ENCODE results near the gene PPEF2. TPM values are rescaled to one million over a fixed set of nuclear protein-coding genes. Genes with fewer than 3 reads are reported as not detected.

The PPEF2 gene
- total RNA-seq, 4 donors from 2014 or later: not detected

DNA sequence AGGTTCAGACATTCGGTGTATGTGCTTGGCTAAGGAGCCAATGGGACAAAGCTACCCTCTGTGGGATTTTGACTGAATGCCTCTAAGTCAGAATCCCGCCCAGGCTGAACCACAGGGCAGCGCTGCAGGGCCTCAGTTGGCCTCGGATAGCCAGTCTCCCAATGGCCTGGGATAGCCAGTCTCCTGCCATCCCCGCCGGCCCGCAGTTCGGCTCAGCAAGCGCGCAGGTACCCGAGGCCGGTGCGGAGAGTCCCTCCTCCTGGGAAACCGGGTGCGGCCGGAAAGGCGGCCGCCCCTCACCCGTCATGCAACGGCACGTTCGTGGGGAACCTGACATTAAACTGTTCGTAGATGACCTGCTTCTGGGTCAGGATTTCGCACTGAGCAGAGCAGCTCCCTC, 16.1 kb downstream of the PPEF2 start:
- Histone ChIP-seq H3K36me3 (no peaks in the 10 kb centered on the region), H3K27me3 (no peaks in the 10 kb centered on the region), H3K4me1 (no peaks in the 10 kb centered on the region), H3K9me3 (no peaks in the 10 kb centered on the region), H3K4me3 (replicated peaks in 1 of 3) (no peak overlapping the region), H3K27ac (no peak overlapping the region)
- WGBS, 2 donors: 55 to 84% methylated on average over 24 of the region's 24 CpGs
- TF ChIP-seq POLR2A (IDR thresholded peaks at IDR 0.05): no peak
- TF ChIP-seq, protein P1, sequence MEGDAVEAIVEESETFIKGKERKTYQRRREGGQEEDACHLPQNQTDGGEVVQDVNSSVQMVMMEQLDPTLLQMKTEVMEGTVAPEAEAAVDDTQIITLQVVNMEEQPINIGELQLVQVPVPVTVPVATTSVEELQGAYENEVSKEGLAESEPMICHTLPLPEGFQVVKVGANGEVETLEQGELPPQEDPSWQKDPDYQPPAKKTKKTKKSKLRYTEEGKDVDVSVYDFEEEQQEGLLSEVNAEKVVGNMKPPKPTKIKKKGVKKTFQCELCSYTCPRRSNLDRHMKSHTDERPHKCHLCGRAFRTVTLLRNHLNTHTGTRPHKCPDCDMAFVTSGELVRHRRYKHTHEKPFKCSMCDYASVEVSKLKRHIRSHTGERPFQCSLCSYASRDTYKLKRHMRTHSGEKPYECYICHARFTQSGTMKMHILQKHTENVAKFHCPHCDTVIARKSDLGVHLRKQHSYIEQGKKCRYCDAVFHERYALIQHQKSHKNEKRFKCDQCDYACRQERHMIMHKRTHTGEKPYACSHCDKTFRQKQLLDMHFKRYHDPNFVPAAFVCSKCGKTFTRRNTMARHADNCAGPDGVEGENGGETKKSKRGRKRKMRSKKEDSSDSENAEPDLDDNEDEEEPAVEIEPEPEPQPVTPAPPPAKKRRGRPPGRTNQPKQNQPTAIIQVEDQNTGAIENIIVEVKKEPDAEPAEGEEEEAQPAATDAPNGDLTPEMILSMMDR (IDR thresholded peaks at IDR 0.05): no peak
- no peak for DNase-seq
- intact Hi-C loops (cut with DNase I): no loop called here

DNA sequence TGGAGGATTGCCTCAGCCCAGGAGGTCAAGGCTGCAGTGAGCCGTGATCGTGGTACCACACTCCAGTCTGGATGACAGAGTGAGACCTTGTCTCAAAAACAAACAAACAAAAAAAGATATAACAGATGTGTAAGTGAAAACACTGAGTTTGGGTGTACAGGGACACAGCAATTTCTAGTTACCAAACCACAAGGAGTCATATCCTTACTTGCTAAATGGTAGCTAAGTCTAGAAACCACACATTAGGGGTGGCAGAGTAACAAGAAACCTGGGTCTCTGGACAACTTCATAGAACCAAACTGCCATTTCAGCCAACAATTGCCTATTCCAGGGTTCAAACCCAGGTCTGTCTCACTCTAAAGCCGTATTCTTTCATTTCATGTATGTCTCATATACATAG, 20.8 kb downstream of the PPEF2 start:
- intact Hi-C loops (cut with DNase I): no loop called here
- TF ChIP-seq POLR2A (IDR thresholded peaks at IDR 0.05): no peak
- TF ChIP-seq, protein P1 (IDR thresholded peaks at IDR 0.05): no peak
- 95 to 97% methylated on average over 3 of the region's 3 CpGs for WGBS, 2 donors
- no peak overlapping the region for H3K4me3 ChIP-seq (replicated peaks in 1 of 3)
- H3K27ac ChIP-seq: no peak overlapping the region
- no peak for DNase-seq
- no peaks in the 10 kb centered on the region for H3K9me3 ChIP-seq
- H3K36me3 ChIP-seq: no peaks in the 10 kb centered on the region
- no peaks in the 10 kb centered on the region for H3K4me1 ChIP-seq
- no peaks in the 10 kb centered on the region for H3K27me3 ChIP-seq

DNA sequence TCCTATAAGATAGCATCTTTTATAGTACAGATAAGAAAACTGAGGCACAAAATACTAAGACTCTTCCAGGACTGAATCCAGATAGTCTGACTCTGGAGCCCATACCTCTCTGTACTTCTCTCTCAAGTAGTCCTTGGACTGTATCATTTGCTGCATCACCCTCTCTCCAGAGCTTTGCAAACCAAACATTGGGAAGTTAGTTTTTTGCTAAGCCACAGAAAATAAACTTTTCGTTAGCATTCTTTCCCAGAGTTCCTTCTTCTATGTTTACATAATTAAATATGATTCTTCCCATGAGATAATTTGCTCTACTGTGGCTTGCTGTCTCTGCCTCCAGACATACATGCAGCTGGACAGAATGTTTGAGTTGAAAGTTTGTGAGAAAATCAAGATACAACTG, 22.0 kb downstream of the PPEF2 start:
- Histone ChIP-seq H3K4me1 (no peaks in the 10 kb centered on the region), H3K27me3 (no peaks in the 10 kb centered on the region), H3K4me3 (replicated peaks in 1 of 3) (no peak overlapping the region), H3K27ac (no peak overlapping the region), H3K9me3 (no peaks in the 10 kb centered on the region), H3K36me3 (no peaks in the 10 kb centered on the region)
- TF ChIP-seq, protein P1 (IDR thresholded peaks at IDR 0.05): no peak
- TF ChIP-seq POLR2A (IDR thresholded peaks at IDR 0.05): no peak
- no peak for DNase-seq
- 15 to 16% methylated on average over 1 of the region's 1 CpG for WGBS, 2 donors
- intact Hi-C loops (cut with DNase I): no loop called here

DNA sequence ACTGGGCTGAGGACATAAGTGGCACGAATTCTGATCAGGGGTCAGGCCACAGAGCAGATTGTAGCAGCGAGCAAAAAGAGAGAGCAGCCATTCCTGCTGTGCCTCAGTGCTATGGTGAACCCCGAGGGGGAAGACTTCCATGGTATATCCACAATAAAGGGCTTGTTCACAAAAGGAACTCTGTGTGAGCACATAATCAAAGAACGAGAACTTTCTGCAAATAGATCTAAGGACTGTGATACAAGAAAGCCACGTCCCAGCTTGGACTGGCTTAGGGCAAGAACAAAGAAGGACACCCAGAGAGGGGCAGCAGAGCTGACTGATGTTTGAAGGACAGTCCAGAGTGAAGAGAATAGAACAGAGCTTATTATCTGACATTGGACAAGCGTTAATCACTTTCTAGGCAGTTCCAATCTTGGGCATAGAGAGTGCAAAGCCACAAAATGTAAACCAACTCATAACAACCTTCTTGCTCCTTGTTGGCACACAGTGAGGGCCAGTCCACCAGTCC, 24.0 kb downstream of the PPEF2 start:
- no peak for DNase-seq
- TF ChIP-seq, protein P1 (IDR thresholded peaks at IDR 0.05): no peak
- no peak for TF ChIP-seq POLR2A (IDR thresholded peaks at IDR 0.05)
- WGBS, 2 donors: 64 to 83% methylated on average over 6 of the region's 6 CpGs
- intact Hi-C loops (cut with DNase I): no loop called here
- no peak overlapping the region for H3K27ac ChIP-seq
- H3K9me3 ChIP-seq: no peaks in the 10 kb centered on the region
- H3K4me1 ChIP-seq: no peaks in the 10 kb centered on the region
- no peaks in the 10 kb centered on the region for H3K27me3 ChIP-seq
- no peaks in the 10 kb centered on the region for H3K36me3 ChIP-seq
- H3K4me3 ChIP-seq (replicated peaks in 1 of 3): no peak overlapping the region

- H3K4me3 ChIP-seq (replicated peaks in 1 of 3): no peak overlapping the region
- intact Hi-C loops (cut with DNase I): no loop called here
- 80 to 88% methylated on average over 17 to 18 of the region's 18 CpGs for WGBS, 2 donors
- H3K4me1 ChIP-seq: no peaks in the 10 kb centered on the region
- no peaks in the 10 kb centered on the region for H3K36me3 ChIP-seq
- TF ChIP-seq, protein P1 (IDR thresholded peaks at IDR 0.05): no peak
- no peak for TF ChIP-seq POLR2A (IDR thresholded peaks at IDR 0.05)
- no peak for DNase-seq
- no peaks in the 10 kb centered on the region for H3K9me3 ChIP-seq
- H3K27ac ChIP-seq: no peak overlapping the region
- H3K27me3 ChIP-seq: no peaks in the 10 kb centered on the region
These were observed 26.0 kb downstream of the PPEF2 start for GRCh38 chr4:75876218-75876617.

Data from thyroid gland (tissue), 4 donors.